ENCODE measurements around the gene CRABP1.

The CRABP1 gene

DNA sequence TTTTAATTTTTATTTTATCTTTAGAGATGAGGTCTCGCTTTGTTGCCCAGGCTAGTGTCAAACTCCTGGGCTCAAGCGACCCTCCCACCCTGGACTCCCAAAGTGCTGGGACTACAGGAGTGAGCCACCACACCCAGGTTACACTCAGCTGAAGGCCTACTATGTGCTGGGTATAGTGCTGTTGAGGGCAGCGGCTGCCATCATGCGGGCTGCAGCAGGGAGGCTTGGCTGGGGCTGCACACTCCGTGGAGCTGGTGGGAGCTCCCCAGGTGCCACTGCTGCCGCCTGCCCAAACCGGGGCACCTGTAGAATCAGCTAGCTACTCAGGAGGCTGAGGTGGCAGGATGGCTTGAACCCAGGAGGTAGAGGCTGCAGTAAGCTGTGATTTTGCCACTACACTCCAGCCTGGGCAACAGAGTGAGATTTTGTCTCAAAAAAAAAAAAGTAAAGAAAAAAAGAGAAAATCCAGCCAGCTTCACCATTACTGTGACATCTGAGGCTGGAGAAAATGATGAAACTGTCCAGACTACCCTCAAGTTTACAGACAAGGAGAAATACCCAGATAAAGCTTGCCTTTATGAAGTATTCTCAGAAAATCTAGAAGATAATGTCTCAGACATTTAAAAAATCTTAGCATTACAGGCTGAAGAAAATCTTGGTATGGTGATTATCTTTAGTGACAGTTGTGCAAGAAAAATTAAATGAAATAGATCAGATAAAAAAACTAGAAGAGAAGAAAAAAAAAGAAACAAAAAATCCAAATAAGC is 42.1 kb downstream of the CRABP1 start:
- peak in 1 of 2 donors; percentile 28 for DNase-seq
- Histone ChIP-seq H3K4me3 (no peak overlapping the region), H3K27me3 (peaks cover 0 to 39% of the 10 kb centered on the region in 2 donors), H3K27ac (no peak overlapping the region), H3K9me3 (no peaks in the 10 kb centered on the region), H3K36me3 (no peaks in the 10 kb centered on the region), H3K4me1 (no peaks in the 10 kb centered on the region)
- TF ChIP-seq, protein P1, sequence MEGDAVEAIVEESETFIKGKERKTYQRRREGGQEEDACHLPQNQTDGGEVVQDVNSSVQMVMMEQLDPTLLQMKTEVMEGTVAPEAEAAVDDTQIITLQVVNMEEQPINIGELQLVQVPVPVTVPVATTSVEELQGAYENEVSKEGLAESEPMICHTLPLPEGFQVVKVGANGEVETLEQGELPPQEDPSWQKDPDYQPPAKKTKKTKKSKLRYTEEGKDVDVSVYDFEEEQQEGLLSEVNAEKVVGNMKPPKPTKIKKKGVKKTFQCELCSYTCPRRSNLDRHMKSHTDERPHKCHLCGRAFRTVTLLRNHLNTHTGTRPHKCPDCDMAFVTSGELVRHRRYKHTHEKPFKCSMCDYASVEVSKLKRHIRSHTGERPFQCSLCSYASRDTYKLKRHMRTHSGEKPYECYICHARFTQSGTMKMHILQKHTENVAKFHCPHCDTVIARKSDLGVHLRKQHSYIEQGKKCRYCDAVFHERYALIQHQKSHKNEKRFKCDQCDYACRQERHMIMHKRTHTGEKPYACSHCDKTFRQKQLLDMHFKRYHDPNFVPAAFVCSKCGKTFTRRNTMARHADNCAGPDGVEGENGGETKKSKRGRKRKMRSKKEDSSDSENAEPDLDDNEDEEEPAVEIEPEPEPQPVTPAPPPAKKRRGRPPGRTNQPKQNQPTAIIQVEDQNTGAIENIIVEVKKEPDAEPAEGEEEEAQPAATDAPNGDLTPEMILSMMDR (IDR thresholded peaks at IDR 0.05) = no peak
- intact Hi-C loops (cut with DNase I; ENCODE audit: low total_unique reads) = no loop called here

DNA sequence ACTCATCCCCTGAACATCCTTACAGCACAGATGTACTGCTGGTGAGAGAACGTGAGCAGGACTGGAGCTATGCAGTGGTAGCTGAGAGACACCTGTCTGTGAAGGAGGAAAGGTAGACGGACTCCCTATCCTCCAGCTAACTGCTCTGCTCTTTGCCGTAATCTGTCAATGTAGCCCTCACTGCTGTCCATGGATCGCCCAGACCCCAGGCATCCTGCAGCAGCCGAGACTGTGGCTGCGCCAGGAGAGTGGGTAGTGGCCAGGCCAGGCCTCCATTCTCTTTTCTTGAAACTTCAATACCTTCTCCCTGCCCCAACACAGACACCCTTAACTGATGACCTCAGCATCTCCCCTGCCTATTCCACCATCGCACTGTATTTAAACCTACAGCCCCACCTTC is 44.5 kb downstream of the CRABP1 start:
- H3K27ac ChIP-seq = no peak overlapping the region
- TF ChIP-seq, protein P1 (IDR thresholded peaks at IDR 0.05) = no peak
- H3K9me3 ChIP-seq = no peaks in the 10 kb centered on the region
- intact Hi-C loops (cut with DNase I; ENCODE audit: low total_unique reads) = no loop called here
- peak in 1 of 2 donors; percentile 17 for DNase-seq
- H3K4me1 ChIP-seq = no peaks in the 10 kb centered on the region
- H3K4me3 ChIP-seq = no peak overlapping the region
- H3K36me3 ChIP-seq = no peaks in the 10 kb centered on the region
- H3K27me3 ChIP-seq = peaks cover 0 to 48% of the 10 kb centered on the region in 2 donors

DNA sequence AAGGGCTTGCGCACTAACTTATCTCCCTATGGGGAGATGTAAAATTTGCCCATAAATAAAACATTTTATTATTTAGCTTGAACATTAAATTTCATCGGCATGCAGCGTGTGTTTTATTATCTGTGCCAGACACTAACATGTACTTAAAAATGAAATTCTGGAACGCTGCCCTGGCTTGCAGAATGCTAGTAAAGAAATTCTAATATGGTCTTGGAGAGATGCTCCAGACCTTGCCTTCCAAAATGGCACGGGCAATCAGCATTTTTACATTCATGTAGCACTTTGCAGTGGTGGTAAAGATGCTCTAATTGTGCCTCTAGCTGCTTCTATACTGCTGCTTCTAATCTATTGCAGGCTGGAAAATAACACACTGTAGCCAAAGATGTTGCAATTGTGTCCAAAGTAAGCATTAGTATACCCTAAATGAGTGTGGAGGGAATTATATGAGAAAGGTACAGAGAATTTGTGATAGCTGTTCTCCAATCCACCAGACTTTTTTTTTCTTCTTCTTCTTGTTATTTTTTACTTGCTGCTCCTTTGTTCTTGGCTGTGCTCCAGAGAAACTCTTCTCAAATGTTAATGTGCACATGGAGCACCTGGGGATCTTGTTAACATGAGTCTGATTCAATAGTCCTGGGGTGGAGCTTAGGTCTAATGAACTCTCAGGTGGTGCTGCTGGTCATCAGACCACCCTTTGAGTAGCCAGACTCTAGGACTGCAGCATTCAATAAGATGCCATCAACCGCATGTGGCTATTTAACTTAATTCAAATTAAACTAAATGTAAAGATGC is 47.3 kb downstream of the CRABP1 start:
- Histone ChIP-seq H3K27me3 (peaks cover 0 to 71% of the 10 kb centered on the region in 2 donors), H3K9me3 (no peaks in the 10 kb centered on the region), H3K4me1 (no peaks in the 10 kb centered on the region), H3K4me3 (no peak overlapping the region), H3K27ac (no peak overlapping the region), H3K36me3 (no peaks in the 10 kb centered on the region)
- intact Hi-C loops (cut with DNase I; ENCODE audit: low total_unique reads) = no loop called here
- TF ChIP-seq, protein P1 (IDR thresholded peaks at IDR 0.05) = no peak
- peak in 1 of 2 donors; percentile 5 for DNase-seq

DNA sequence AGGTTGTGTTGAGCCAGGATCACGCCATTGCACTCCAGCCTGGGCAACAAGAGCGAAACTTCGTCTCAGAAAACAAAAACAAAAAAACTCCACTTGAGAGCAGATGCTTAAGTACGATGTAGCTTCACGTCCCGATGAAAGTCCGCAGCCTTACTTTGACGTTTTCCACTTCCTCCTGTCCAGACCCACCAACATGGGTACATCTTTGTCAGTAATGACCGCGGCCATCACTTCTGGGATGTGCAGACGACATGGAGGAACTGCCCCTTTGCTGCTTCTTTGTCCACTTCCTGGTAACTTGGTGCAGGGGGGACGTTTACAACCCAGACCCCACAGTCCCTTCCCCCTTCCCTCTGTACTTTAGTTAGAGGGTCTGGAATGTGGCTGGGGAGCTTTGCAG is 48.7 kb downstream of the CRABP1 start:
- intact Hi-C loops (cut with DNase I; ENCODE audit: low total_unique reads) = no loop called here
- TF ChIP-seq, protein P1 (IDR thresholded peaks at IDR 0.05) = no peak
- H3K27ac ChIP-seq = no peak overlapping the region
- peak in 1 of 2 donors; percentile 29 for DNase-seq
- no peak overlapping the region for H3K4me3 ChIP-seq
- no peaks in the 10 kb centered on the region for H3K36me3 ChIP-seq
- peaks cover 0 to 79% of the 10 kb centered on the region in 2 donors for H3K27me3 ChIP-seq
- H3K9me3 ChIP-seq = no peaks in the 10 kb centered on the region
- H3K4me1 ChIP-seq = no peaks in the 10 kb centered on the region

DNA sequence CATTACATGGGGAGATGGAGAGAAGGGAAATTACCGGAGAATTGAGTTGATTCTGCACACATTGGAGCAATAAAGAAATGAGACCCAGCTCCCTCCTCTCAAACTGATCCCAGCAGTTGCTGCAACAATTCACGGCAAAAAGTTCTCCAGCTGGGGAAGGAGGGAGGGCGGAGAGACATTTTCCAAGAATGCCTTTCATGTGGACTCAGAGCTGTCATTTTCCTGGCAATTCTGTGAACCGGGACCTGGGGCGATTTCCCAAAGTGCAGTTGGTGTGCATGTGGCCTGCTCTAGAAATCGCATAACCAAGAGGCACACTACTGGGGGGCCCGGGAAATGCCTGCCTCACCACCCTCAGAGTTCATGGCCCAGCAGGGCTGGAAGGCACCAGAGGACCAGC is 49.2 kb downstream of the CRABP1 start:
- Histone ChIP-seq H3K4me1 (no peaks in the 10 kb centered on the region), H3K4me3 (no peak overlapping the region), H3K9me3 (no peaks in the 10 kb centered on the region), H3K27ac (no peak overlapping the region), H3K27me3 (peaks cover 0 to 80% of the 10 kb centered on the region in 2 donors), H3K36me3 (no peaks in the 10 kb centered on the region)
- intact Hi-C loops (cut with DNase I; ENCODE audit: low total_unique reads) = no loop called here
- DNase-seq = peak in 1 of 2 donors; percentile 41
- TF ChIP-seq, protein P1 (IDR thresholded peaks at IDR 0.05) = no peak
